HepG2 (cell line): Measurements from ENCODE around the gene VSTM5. TPM values are rescaled to one million over a fixed set of nuclear protein-coding genes. Genes with fewer than 3 reads are reported as not detected.
A peak's percentile ranks its signal among the peaks of the same experiment; 100 is the strongest.

Source experiments
- ARNT ChIP-seq: fragments of 450-650 bp; IDR thresholded peaks from 2 replicates; pipeline ENCODE4 v1.6.1; 2017
- ATAD3A ChIP-seq: sonication (generic); formaldehyde crosslinking; IDR thresholded peaks from 2 replicates; pipeline ENCODE4 v1.4.0; 2020; ENCODE audit warnings: missing genetic modification reagents
- CEBPZ ChIP-seq: IDR thresholded peaks from 2 replicates; pipeline ENCODE4 v1.6.1; 2012; ENCODE audit warnings: low read length, improper control_type of control experiment
- FLYWCH1 ChIP-seq: sonication (generic); formaldehyde crosslinking; IDR thresholded peaks from 2 replicates; pipeline ENCODE4 v1.8.1; 2023; ENCODE audit warnings: mild to moderate bottlenecking, missing genetic modification reagents
- FOXK2 ChIP-seq: fragments of 450-650 bp; IDR thresholded peaks from 2 replicates; pipeline ENCODE4 v1.6.1; 2016
- KLF11 ChIP-seq: IDR thresholded peaks from 2 replicates; pipeline ENCODE4 v1.6.1; 2016; ENCODE audit warnings: missing compliant biosample characterization
- MED1 ChIP-seq: sonication (generic); formaldehyde crosslinking; IDR thresholded peaks from 2 replicates; pipeline ENCODE4 v1.4.0; 2020; ENCODE audit warnings: missing genetic modification reagents
- NKX3-1 ChIP-seq: sonication (generic); formaldehyde crosslinking; IDR thresholded peaks from 2 replicates; pipeline ENCODE4 v1.5.0; 2020; ENCODE audit warnings: missing genetic modification reagents
- PPARG ChIP-seq: conservative IDR thresholded peaks from 2 replicates; pipeline ENCODE4 v1.6.1; 2016; ENCODE audit warnings: missing biosample characterization, missing genetic modification reagents
- RBFOX2 ChIP-seq: fragments of 200-400 bp; formaldehyde crosslinking; IDR thresholded peaks from 2 replicates; pipeline ENCODE4 v1.6.1; 2017; ENCODE audit warnings: low read depth, mild to moderate bottlenecking, low read length
- RFXAP ChIP-seq: sonication (generic); formaldehyde crosslinking; IDR thresholded peaks from 2 replicates; pipeline ENCODE4 v1.4.0; 2020; ENCODE audit warnings: missing genetic modification reagents, borderline replicate concordance
- RXRA ChIP-seq: sonication (generic); formaldehyde crosslinking; IDR thresholded peaks from 2 replicates; pipeline ENCODE4 v1.5.1; 2020; ENCODE audit warnings: missing genetic modification reagents
- SMYD3 ChIP-seq: sonication (generic); formaldehyde crosslinking; IDR thresholded peaks from 2 replicates; pipeline ENCODE4 v1.8.1; 2023; ENCODE audit warnings: mild to moderate bottlenecking, missing genetic modification reagents
- SNAI1 ChIP-seq: sonication (generic); formaldehyde crosslinking; IDR thresholded peaks from 2 replicates; pipeline ENCODE4 v1.5.0; 2020; ENCODE audit warnings: mild to moderate bottlenecking, missing genetic modification reagents, borderline replicate concordance
- SRSF9 ChIP-seq: fragments of 200-400 bp; formaldehyde crosslinking; IDR thresholded peaks from 2 replicates; pipeline ENCODE4 v1.6.1; 2018; ENCODE audit warnings: borderline replicate concordance, mild to moderate bottlenecking, low read depth, low read length; ENCODE audit not compliant: insufficient read depth, poor library complexity, severe bottlenecking
- TMF1 ChIP-seq: sonication (generic); formaldehyde crosslinking; IDR thresholded peaks from 2 replicates; pipeline ENCODE4 v1.8.1; 2022; ENCODE audit warnings: low read depth, missing genetic modification reagents
- ZBTB39 ChIP-seq: sonication (generic); formaldehyde crosslinking; IDR thresholded peaks from 2 replicates; pipeline ENCODE4 v1.5.0; 2020; ENCODE audit warnings: missing genetic modification reagents
- ZFP82 ChIP-seq: sonication (generic); formaldehyde crosslinking; IDR thresholded peaks from 2 replicates; pipeline ENCODE4 v1.5.1; 2020; ENCODE audit warnings: mild to moderate bottlenecking, missing genetic modification reagents, borderline replicate concordance
- ZNF235 ChIP-seq: sonication (generic); formaldehyde crosslinking; IDR thresholded peaks from 2 replicates; pipeline ENCODE4 v1.8.1; 2023; ENCODE audit warnings: mild to moderate bottlenecking, missing genetic modification reagents, borderline replicate concordance
- ZNF292 ChIP-seq: sonication (generic); formaldehyde crosslinking; IDR thresholded peaks from 2 replicates; pipeline ENCODE4 v1.8.1; 2022; ENCODE audit warnings: mild to moderate bottlenecking, low read depth, missing genetic modification reagents, borderline replicate concordance
- ZNF672 ChIP-seq: sonication (generic); formaldehyde crosslinking; IDR thresholded peaks from 2 replicates; pipeline ENCODE4 v1.8.1; 2022; ENCODE audit warnings: missing genetic modification reagents
- polyA plus RNA-seq, 8 experiments: library from polyadenylated mRNA; depleted of rRNA in 3 of 8; stranded (reverse) in 7 of 8; unstranded in 1 of 8; fragments of >200 nt; fragmentation: Illumina TruSeq in 4 of 8; extraction: Trizol in 4 of 8; gene quantifications; 2 replicates each; pipeline versions ENCODE4 v1.2.1 to v1.2.3, GENCODE V29; 2011 to 2016; ENCODE audit warnings: low read depth in 4 of 8, missing spikeins in 1 of 8, mixed read lengths in 1 of 8; ENCODE audit not compliant: insufficient read depth in 1 of 8
- total RNA-seq, 5 experiments: library from RNA; depleted of rRNA; stranded (reverse); fragments of >200 nt; fragmentation: Illumina TruSeq; extraction: Trizol; gene quantifications; 2 replicates each; pipeline ENCODE4 v1.2.3, GENCODE V29; 2016; ENCODE audit warnings: low read depth in 1 of 5
- TF ChIP-seq, protein P1 (sequence below): sonication (generic); formaldehyde crosslinking; IDR thresholded peaks from 2 replicates; pipeline ENCODE4 v1.5.0; 2020; ENCODE audit warnings: mild to moderate bottlenecking, missing genetic modification reagents
- TF ChIP-seq, protein P2 (sequence below): IDR thresholded peaks from 2 replicates; pipeline ENCODE4 v1.6.1; 2016; ENCODE audit warnings: missing compliant biosample characterization, missing genetic modification reagents, borderline replicate concordance

Gene VSTM5
- total and polyA plus RNA-seq, 2 of the 13 experiments (the other 11 are each of a cell fraction or from before 2014, with no cell fraction given): not detected

DNA sequence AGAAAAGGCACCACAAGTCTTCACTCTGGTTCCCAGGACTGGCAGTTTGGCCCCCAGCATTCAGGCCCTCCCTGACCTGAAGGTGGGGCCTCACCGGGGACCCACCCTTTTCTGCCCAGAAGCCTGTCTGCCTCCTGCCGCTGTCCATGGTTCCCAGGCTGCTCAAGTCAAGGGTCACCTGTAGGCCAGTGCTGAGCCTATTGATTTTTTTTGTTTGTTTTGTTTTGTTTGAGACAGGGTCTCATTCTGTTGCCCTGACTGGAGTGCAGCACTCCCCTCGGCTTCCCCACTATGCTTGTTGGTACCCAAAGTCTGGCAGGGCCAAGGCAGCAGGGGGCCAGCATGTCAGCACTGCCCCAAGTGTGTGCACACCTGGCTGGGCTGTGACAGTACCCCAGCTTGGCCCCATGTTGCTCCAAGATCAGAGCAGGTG, 77.4 kb downstream of the VSTM5 start (continued):
- TF ChIP-seq RFXAP (CRISPR knock-in tag) (0 out of 2 replicates have a peak, but pooled peaks have one; percentile 53), ZNF235 (CRISPR knock-in tag) (peak; percentile 93), ZBTB39 (CRISPR knock-in tag) (peak; percentile 63; the same call in 1 of the 2 replicates), ATAD3A (CRISPR knock-in tag) (no peak), MED1 (CRISPR knock-in tag) (0 out of 2 replicates have a peak, but pooled peaks have one; percentile 32), ZFP82 (CRISPR knock-in tag) (no peak), NKX3-1 (CRISPR knock-in tag) (no peak), SNAI1 (CRISPR knock-in tag) (peak; percentile 66; the same call in 1 of the 2 replicates), RXRA (CRISPR knock-in tag) (peak; percentile 95), SRSF9 (no peak), RBFOX2 (no peak), FLYWCH1 (CRISPR knock-in tag) (no peak), ZNF292 (CRISPR knock-in tag) (peak; percentile 79; the same call in 1 of the 2 replicates), KLF11 (CRISPR knock-in tag) (0 out of 2 replicates have a peak, but pooled peaks have one; percentile 38), CEBPZ (no peak), ZNF672 (CRISPR knock-in tag) (no peak), ARNT (no peak), SMYD3 (CRISPR knock-in tag) (no peak), PPARG (CRISPR knock-in tag) (peak; percentile 71), FOXK2 (0 out of 2 replicates have a peak, but pooled peaks have one; percentile 41), TMF1 (CRISPR knock-in tag) (peak; percentile 59; the same call in 1 of the 2 replicates)
- TF ChIP-seq, protein P1, sequence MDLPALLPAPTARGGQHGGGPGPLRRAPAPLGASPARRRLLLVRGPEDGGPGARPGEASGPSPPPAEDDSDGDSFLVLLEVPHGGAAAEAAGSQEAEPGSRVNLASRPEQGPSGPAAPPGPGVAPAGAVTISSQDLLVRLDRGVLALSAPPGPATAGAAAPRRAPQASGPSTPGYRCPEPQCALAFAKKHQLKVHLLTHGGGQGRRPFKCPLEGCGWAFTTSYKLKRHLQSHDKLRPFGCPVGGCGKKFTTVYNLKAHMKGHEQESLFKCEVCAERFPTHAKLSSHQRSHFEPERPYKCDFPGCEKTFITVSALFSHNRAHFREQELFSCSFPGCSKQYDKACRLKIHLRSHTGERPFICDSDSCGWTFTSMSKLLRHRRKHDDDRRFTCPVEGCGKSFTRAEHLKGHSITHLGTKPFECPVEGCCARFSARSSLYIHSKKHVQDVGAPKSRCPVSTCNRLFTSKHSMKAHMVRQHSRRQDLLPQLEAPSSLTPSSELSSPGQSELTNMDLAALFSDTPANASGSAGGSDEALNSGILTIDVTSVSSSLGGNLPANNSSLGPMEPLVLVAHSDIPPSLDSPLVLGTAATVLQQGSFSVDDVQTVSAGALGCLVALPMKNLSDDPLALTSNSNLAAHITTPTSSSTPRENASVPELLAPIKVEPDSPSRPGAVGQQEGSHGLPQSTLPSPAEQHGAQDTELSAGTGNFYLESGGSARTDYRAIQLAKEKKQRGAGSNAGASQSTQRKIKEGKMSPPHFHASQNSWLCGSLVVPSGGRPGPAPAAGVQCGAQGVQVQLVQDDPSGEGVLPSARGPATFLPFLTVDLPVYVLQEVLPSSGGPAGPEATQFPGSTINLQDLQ (CRISPR knock-in tag): no peak
- TF ChIP-seq, protein P2, sequence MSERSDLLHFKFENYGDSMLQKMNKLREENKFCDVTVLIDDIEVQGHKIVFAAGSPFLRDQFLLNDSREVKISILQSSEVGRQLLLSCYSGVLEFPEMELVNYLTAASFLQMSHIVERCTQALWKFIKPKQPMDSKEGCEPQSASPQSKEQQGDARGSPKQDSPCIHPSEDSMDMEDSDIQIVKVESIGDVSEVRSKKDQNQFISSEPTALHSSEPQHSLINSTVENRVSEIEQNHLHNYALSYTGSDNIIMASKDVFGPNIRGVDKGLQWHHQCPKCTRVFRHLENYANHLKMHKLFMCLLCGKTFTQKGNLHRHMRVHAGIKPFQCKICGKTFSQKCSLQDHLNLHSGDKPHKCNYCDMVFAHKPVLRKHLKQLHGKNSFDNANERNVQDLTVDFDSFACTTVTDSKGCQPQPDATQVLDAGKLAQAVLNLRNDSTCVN (CRISPR knock-in tag): peak; percentile 73; the same call in 1 of the 2 replicates
